Left colon (tissue), 2 donors: ENCODE measurements around the gene NEGR1. TPM values are rescaled to one million over a fixed set of nuclear protein-coding genes. Genes with fewer than 3 reads are reported as not detected.

Experiments
- ATAC-seq: fragments of 200-7000 bp; cut with Tn5 transposase; one replicate; pipeline ENCODE4 v1.9.1; 2020; ENCODE audit warnings: mild to moderate bottlenecking, moderate library complexity
- DNase-seq, 2 donors: peaks; one replicate each; pipeline ENCODE4 v3.0.0-alpha.2; 2020
- intact Hi-C, 2 donors: fragments of 100-400 bp; cut with DNase I in 1 of 2; cut with micrococcal nuclease in 1 of 2; formaldehyde crosslinking; loops; one replicate each; pipeline versions ENCODE4 v1.11.2 to v1.14.0; 2022; cut with DNase I, micrococcal nuclease
- total RNA-seq, 2 donors: library from RNA; stranded (reverse); fragmentation: NEBNext Ultra II Directional; extraction: Animal tissue kit (Norgen Biotek cat#: 25700); gene quantifications; one replicate each; pipeline ENCODE4 v1.2.1, GENCODE V29; 2021
- donor health status: DM: no; HTN: no; CAD: no.
- donor health status: DM: yes; HTN: yes; CAD: no.

NEGR1 gene
- total RNA-seq, 2 donors from 2014 or later, result 4.2 to 13.1 TPM

DNA sequence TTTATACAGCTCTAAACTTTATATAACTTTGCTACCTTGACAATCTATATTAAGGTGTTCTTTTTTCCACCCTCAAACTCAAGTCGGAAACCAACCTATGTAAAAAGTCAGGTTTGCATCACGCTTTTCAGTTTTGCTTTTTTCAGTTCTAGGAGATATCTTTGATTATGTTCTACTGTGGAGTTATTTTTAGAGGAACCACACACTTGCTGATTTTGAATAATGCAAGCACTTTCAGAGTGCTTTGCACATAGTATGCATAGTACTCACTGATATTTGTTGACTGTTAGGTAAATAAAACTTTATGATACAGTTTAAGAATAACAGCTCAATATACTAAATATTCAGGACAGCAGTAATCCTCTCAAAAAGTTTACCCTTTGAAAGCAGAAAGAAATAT lies 637.3 kb downstream of the NEGR1 start:
- intact Hi-C loops, result no loop called here
- DNase-seq (no peak), ATAC-seq (no peak)

DNA sequence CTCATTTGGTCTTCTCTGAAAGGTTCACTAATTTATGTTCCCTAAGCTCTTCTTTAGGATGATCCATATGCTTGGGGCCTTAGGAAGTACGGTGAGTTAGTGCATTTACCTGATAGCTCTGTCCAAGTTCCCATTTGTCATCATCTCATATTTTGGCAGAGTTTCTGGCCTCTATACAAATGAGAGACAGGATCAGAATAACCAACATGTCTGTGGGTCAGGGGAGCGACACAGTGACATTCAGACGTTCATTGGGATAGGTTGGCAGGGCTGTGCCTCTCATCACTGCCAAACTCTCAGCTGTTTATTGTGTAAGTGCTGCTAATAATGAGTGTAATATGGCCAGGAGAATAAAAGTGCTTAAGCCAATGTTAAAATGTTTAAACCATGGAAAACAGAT lies 640.4 kb downstream of the NEGR1 start:
- no peak for DNase-seq
- intact Hi-C loops, result no loop called here
- ATAC-seq, result no peak

DNA sequence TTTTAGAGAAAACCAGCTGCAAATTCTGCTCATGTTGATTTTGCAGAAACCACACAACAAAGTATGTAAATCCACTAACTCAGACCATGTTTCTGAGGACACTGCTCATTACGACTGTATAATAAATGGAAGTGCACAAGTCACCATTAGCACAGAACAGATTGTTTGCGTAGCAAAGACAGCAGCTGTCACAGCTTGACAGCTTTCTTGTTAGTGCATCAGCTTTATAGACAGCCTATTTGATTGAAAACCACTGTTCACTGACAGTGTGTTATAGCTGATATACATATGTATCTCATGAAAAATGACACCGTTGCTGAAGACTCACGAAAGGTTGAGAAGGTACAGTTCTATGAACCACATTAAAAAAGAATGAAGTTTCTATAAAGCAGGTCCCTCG lies 641.3 kb downstream of the NEGR1 start:
- ATAC-seq (no peak), DNase-seq (no peak)
- intact Hi-C loops, result no loop called here

DNA sequence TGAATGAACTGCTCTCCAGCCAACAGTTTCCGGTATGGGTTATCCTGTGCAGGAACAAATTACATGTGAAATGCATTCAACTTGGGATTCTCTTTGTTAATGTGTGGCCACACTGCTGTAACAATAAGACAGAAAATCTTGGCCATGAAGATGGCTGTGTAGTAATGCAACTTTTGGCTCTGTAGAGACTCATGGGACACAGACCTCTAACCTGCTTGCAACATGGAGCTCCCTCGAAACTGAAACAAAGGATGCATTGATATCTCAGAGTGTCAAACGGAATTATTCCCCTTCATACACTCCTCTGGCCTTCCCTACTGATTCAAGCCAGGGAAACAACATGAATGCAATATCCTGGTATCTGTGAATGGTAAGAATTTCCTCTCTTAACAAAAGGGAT lies 642.2 kb downstream of the NEGR1 start:
- no peak for DNase-seq
- ATAC-seq, result no peak
- intact Hi-C loops, result no loop called here

DNA sequence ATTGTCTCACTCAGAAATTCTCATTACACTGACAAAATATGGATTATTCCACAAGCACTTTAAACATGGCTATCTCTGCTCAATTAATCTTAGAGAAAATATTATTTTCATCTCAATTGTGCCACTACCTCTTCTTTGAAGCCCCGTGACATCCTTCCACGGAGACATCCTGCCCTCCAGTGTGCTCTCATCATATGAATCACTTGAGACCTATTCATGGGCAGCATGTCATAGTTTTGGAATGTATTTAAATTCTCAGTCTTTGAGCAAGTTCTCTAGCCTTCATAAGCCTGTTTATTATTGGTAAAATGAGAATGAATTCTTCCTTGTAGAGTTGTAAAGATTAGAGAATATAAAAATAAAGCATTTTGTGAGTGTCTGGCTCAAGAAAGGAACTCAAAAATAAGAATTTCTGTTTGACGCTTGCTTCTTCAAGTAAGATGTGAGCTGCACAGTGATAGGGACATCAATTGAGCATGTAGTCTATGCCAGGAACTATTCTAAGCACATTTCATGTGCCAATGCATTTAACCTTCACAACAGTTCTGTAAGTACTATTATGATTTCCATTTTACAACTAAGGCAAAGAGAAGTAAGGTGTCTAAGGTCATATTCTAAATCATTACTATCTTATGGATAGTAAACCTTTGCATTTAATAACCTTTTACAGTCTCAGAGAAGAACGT lies 644.1 kb downstream of the NEGR1 start:
- no peak for DNase-seq
- intact Hi-C loops, result no loop called here

DNA sequence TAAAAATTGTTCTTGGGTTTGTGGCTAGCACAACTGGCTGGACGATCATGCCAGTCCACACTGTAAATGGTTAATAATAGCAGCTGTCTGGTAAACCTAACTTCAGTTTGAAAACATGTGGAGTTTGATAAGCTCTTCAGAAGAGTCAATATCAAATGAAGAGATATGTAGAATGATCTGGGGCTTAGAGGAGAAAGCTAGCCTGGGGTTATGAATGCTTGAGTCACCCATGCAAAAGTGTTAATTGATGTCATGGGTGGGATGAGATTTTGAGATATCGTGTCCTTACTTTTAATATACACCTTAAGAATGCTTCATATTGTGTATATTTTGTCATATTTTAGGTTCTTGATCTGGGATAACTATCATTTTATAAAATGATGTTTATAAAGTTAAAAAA lies 646.8 kb downstream of the NEGR1 start:
- intact Hi-C loops, result no loop called here
- ATAC-seq (no peak), DNase-seq (no peak)

More for the DNA sequence above, 644.1 kb downstream of the NEGR1 start:
- ATAC-seq, result no peak

DNA sequence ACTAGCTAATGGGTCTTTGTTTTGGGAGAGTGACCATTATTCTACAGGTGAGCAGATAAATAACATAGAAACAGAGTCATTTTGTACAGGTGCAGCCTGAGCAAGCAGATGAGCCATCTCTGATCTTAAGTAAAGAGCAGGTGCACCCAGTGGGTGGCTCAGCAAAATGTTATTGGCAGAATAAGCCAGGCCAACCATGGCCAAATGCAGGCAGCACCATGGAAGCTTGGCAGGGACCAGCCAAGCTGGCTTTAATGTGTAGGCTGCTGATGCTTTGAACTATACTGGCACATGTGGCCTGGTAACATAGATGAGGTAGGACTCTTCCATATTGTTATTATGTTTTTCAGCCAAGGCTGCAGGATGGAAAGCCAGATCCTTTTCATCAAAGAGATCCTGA lies 648.2 kb downstream of the NEGR1 start:
- no peak for DNase-seq
- intact Hi-C loops, result no loop called here

DNA sequence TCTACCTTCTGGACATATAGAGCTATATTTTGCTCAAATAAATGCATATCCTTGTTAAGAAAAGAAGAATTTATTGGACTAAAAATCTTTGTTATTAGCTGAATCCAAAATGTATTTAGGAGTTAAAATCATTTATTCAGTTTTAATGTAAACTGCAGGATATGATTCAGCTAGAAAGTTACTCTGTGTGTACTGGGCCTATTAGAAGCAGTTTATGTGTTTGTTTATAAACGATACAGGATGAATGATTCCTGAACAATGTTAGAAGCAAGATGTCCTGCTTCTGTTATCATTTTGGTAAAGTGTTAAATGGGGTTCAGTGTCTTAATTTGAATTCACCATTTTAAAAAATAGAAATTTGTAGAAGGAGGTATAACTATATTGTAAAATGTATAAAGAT lies 652.3 kb downstream of the NEGR1 start:
- no peak for ATAC-seq
- DNase-seq, result no peak
- intact Hi-C loops, result no loop called here

More for the DNA sequence above, 648.2 kb downstream of the NEGR1 start:
- no peak for ATAC-seq

DNA sequence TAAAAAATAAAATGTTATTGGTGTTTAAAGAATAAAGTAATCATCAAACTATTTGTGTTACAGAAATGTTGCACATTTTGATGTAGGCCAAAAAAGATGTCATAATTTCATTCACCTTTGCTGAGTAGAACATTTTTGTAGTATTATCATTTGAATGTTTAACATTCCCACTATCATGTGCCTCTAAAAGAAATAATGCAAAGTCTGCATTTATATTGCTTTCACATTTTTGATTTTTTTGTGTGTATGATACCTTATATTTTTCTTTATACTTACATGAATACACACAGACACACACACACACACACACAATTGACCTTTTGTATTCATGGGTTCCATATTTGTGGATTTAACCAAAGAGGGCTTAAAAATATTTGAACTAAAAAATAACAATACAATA lies 657.3 kb downstream of the NEGR1 start:
- intact Hi-C loops, result no loop called here
- no peak for DNase-seq
- no peak for ATAC-seq

DNA sequence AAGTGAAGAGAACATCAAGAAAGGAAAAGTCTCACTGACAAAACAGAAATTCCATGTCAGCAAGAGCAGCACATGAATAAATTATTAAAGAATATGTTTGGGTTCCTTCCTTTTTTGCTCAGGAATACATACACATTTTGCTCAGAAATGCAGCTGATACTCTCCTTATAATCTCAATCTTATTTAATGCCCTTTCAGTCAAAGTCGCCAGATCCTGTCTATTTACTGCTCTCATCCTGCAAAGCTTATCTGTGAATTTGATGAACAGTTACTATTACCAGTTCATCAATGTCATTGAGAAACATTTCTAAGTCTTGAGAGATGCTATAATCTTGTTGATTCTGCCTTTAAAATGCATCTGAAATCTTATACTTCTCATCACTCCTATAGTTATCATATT lies 658.5 kb downstream of the NEGR1 start:
- intact Hi-C loops, result no loop called here
- ATAC-seq (no peak), DNase-seq (no peak)

DNA sequence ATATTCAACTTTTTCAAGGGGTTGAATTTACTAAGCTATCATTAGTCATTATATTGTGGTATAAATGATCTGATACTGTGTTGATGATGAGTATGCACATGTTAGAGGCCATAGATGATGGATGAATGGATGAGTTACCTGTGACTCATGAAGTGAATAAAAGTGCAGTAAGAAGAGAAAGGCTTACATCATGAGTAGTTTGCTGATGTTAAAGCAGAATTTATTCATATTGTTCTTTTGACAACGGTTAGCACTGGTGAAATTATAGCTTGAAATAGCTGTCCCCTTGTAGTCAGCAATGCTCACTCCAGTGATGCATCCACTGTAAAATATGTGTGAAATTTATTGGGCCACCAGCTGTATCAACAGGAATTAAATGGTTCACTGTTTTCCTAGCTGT lies 660.6 kb downstream of the NEGR1 start:
- DNase-seq (no peak), ATAC-seq (no peak)
- intact Hi-C loops, result no loop called here

DNA sequence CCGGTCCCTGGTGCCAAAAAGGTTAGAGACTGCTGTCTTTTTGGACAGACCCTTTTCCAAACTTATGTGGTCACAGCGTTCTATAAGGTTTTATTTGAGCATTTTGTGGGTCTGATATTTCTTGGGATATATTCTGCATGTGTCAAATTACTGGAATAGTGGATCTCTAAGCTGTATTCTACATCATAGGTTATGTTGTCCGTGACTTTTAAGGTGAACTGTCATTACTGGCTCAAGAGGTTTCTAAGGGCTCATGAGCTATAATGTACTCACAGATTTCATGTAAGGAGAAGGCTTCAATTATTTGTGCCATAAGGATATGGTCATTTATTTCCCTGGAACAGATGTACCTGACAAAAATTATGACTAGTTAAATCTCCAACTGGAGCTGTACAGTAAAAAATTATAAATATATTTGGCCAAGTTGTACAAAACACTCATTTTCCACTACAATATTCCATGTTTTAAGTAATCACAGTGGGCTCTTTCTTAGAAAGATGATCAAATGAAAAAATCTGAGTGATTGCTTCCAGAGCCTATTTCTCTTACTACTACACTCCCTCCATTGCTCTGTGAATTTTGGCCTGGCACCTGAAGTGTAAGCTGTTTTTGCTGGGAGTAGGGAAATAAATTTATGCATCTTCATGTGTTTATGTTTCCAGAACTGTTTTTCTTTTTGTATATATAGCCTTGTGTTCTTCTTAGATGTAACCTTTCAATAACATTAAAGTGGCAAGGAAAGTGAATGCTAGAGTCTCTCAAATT lies 663.4 kb downstream of the NEGR1 start:
- DNase-seq, result no peak
- intact Hi-C loops, result no loop called here
- ATAC-seq, result no peak

DNA sequence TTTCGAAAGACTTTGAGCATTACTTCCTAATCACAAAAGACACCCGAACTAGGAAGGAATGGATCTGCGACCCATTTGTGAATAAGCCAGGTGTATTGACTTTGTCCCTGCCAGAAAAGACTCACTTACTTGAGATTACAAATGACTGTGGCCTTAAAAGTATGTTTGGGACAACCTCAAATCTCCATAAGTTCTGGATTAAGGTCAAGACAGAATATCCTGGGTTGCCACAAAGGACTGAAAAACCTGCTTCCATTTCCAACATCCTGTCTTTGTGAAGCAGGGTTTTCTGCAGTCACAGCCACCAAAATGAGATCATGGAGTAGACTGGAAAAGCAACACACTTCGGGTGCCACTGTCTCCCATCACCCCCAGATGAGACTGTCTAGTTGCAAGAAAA lies 664.1 kb downstream of the NEGR1 start:
- intact Hi-C loops, result no loop called here
- no peak for DNase-seq
- ATAC-seq, result no peak

DNA sequence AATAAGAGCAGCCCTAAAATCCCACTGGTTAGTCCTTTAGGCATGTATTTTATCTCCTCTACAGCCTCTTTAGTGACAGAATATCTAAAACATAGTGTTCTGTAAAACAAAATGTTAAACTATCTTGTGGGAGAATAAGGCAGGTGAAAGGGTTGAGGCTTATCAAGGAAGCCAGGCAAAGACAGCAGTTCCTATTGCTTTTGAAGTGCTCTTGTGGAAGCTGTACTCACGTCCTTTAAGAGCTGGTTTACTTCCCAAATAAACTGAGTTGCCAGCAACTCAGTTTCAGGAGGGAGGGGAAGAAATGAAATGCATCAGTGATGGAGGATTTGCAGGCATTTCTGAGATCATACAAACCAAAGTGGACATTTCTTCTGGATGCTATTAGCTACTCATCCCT lies 671.9 kb downstream of the NEGR1 start:
- ATAC-seq, result no peak
- DNase-seq, result no peak
- intact Hi-C loops, result no loop called here

DNA sequence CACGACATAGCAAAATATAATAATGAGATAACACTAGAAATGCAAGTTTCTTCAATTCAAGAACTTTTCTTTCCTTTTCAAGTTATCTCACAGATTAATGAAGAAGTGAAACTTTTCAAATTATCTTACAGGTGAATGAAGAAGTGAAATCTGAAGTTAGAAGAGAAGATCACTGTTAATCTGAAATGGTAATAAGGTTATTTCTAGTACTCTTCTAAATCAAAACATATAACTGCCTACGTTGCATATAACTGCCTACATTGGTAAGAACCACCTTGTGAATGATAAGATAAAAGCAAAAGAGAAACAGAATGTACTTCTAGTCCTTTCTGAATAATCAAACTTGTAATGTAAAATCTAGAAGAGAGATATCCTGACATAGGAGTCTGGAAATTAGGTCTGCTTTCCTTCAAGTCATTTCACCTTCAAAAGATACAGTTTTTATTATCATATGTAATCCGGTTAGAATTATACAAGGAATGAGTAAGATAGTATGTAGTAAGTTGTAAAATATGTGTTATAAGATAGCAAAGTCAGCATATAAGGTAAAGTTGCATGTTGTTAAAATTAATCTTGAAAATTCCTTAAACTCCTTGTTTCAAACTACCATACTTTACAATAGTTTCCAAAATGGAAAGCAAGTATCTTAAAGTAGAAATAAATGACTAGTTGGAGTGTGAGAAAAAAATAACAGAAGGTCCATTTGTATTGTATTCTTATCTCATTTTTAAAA lies 679.1 kb downstream of the NEGR1 start:
- ATAC-seq (no peak), DNase-seq (no peak)
- intact Hi-C loops, result no loop called here

DNA sequence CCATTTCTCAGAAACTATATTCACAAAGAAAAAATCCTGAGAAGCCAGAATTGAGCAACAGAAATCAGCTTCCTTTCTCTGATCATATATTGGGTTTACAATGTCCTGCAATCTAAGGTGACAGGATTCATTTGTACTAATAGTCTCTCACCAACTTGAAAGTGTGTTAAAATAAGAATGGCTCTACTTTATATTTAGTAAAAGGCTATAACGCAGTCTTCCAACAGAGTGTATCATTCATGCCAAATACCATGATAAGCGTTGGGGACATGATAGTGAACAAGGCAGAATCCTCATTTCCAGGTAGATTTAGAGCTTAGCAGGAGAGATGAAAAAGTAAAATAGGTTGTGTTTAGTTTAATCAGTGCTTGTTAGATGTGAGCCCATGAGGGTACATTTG lies 682.3 kb downstream of the NEGR1 start:
- DNase-seq, result no peak
- no peak for ATAC-seq
- intact Hi-C loops, result no loop called here

DNA sequence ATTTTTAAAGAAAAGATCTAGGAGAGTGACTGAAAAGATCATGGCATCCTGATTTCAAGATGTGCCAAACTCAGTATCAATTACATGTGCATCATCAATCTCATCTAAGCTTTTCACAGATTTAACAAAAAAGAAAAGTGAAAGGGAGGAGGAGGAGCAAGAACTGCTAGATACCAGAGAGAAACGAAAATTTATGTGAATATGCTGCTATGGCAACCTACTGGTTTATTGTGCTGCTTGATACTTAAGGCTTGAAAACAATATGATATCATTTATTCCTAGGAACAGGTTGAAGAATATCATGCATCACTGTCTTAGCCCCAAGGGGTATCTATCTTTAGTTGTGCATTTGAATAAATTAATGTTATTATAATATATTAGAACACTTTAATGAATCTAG lies 683.0 kb downstream of the NEGR1 start:
- no peak for DNase-seq
- intact Hi-C loops, result no loop called here
- ATAC-seq, result no peak

DNA sequence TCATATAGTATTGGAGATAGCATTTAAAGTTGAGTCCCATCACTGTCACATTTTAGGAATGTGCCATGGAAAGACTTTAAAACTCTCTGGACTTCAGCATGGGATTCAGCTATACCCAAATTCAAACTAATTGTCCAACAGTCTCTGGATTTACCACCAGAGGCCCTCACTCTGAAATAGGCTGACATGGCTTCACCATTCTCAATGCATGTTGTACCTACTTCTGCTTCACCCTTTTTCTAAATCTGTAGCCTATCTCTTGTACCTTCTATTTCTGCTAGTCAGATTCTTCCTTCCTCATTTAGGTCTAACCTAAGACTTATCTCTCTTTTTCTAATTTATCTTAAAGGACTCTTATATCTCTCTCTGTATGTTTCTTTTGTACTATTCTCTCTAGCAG lies 688.8 kb downstream of the NEGR1 start:
- ATAC-seq, result no peak
- no peak for DNase-seq
- intact Hi-C loops, result no loop called here

DNA sequence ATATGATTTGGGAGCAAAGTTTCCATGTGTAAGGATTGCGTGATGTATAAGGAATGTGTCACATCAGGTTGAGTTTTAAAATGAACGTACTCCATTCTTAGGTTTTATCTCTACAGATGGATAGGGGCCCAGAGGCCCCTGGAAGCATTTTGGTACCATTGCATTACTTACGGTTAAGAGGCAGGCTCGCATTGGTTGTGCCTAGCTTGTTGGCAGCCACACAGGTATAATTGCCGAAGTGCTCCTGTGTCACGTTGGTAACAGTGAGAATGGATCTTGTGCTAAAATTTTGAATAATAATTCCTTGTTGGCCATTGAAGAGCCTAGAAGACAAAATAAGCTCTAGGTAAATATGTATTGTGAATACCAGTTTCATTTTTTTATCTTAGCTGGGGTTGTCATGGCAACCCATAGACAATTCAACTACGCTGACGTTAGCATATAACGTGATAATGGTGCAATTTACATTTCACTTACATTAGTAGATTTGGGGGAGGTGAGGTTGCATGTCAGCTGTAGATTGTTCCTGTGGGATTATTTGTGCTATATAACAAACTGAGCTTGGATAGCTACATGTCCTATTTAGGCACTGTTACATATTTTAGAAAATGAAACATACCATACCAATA lies 689.6 kb downstream of the NEGR1 start:
- no peak for ATAC-seq
- no peak for DNase-seq
- intact Hi-C loops, result no loop called here

DNA sequence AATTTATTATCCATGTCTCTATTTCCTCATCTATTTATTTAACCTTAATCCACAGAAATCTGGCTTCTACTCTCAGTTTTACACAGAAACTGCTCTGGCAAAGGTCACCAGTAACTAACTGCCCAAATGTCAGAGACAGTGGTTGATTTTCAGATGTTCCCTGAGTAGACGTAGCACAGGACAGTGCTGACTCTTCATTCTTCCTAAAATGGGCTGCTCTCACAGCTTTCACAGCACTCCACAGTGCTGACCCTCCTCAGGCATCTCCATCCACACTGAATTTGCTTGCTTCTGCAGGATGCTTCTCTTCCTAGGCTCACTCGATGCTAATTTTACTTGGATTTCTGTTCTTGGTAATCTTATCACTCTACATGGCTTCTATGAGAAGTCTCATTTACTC lies 693.3 kb downstream of the NEGR1 start:
- ATAC-seq (no peak), DNase-seq (no peak)
- intact Hi-C loops, result no loop called here
